KOPT-K1 (cell line): Measurements from ENCODE around the gene SIVA1.

Experiments
- H3K27ac ChIP-seq: fragments of 200-600 bp; sonication (generic); 2 replicates; pipeline ENCODE4 v1.5.1; 2016; ENCODE audit warnings: antibody characterized with exemption, mild to moderate bottlenecking, low read depth, low read length; ENCODE audit not compliant: poor library complexity, severe bottlenecking
- H3K36me3 ChIP-seq: fragments of 200-600 bp; sonication (generic); 2 replicates; pipeline ENCODE4 v1.5.1; 2017; ENCODE audit warnings: antibody characterized with exemption, mild to moderate bottlenecking, low read length, moderate library complexity; ENCODE audit not compliant: insufficient read depth
- H3K9me3 ChIP-seq: fragments of 200-600 bp; sonication (generic); 2 replicates; pipeline ENCODE4 v1.5.1; 2017; ENCODE audit warnings: antibody characterized with exemption, low read length, mild to moderate bottlenecking; ENCODE audit not compliant: insufficient read depth, poor library complexity, severe bottlenecking

Gene SIVA1

DNA sequence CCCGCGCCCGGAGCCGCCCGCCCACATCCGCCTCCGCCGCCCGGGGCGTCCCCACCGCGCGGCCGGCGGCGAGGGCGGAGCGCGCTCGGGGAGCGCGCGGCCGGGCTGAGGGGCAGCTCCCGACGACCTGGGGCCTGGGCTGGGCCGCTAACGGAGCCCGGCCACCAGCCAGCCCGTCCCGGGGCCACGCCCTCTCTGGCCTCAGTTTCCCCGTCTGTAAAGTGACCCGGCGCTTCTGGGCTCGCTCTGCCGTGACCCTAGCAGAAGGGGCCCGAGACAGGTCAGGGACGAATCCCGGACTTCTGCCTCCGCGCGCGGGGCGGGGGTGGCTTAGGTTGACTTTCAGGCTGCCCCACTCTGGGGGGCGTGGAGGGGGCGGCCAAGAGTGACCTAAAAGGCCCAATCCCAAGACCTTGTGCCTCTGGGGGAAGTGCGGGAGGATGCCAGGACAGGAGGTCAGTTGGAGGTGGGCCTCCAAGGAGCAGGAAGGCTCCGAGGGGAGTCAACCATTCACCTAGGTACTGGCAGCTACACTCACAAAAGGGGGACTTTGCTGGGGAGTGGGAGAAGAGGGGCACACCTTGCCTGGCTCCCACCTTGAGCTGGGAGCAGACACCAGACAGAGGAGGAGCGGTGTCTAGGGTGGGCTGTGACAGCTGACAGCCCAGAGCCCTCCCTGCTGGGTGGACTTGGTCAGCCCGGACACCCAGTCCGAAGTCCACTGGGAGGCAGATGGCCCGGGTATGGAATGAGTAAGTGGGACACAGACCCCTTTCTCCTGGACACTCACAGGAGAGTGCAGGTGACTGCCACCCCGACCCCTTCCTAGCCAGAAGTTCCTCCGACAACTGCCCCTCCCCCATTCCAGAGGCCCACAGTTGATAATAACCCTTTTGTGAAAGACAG is 43.1 kb downstream of the SIVA1 start:
- no peaks in the 10 kb centered on the region for H3K9me3 ChIP-seq
- H3K36me3 ChIP-seq, result peaks cover 24% of the 10 kb centered on the region
- H3K27ac ChIP-seq, result peak overlapping the region; percentile 61

GRCh38 chr14:104796687-104797081 is 43.7 kb downstream of the SIVA1 start:
- Histone ChIP-seq H3K36me3 (peaks cover 18% of the 10 kb centered on the region), H3K27ac (no peak overlapping the region), H3K9me3 (no peaks in the 10 kb centered on the region)

GRCh38 chr14:104797115-104798044 is 44.4 kb downstream of the SIVA1 start:
- Histone ChIP-seq H3K36me3 (peaks cover 11% of the 10 kb centered on the region; the same call in 1 of the 2 replicates), H3K27ac (no peak overlapping the region), H3K9me3 (no peaks in the 10 kb centered on the region)

DNA sequence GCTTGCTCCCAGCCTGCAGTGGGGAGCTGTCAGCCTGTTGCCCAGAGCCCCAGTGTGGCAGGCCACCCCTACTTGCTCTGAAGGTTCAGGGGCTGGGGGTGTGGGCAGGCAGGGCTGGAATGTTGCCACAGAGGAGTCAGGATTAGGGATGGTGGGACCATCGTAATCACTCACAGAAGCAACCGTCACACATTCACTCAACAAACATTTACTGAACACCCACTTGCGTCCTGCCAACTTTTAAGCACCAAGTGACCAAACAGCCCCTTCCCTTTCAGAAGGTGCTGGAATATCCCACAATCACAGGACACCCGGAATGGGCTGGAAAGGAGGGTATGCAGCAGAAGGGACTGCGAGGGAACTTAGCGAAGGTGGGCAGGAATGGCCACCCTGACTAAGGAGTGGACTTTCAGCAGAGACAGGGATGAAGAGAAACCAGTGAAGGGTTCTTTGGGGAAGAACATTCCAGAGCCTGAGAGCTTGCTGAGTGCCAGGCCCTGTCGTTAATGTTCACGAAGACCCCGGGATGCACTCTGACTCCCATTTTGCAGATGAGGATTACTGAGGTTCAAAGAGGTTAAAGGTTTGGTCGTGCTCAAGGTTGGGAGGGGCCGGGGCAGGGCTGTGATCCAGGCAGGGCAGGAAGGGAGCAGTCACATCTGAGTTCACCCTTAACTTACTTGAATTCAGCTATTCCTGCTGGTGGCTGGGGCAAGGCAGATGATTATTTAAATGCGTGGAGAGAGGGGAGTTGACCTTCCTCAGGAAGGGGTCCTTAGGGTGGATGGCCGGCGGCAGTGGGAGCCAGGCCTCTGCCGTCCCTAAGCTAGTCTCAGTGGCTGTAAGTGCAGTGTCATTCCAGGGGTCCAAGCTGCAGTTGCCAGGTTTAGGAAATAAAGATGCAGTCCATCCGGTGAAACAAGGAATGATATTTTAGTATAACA is 45.6 kb downstream of the SIVA1 start:
- Histone ChIP-seq H3K36me3 (0 out of 2 replicates have a peak, but pooled peaks cover under 1% of the 10 kb centered on the region), H3K9me3 (no peaks in the 10 kb centered on the region), H3K27ac (no peak overlapping the region)

- no peak overlapping the region for H3K27ac ChIP-seq
These were observed 46.5 kb downstream of the SIVA1 start for GRCh38 chr14:104799244-104800014.

GRCh38 chr14:104800015-104800770 is 47.2 kb downstream of the SIVA1 start:
- Histone ChIP-seq H3K9me3 (no peaks in the 10 kb centered on the region), H3K27ac (no peak overlapping the region)

More at GRCh38 chr14:104799244-104800014, 46.5 kb downstream of the SIVA1 start:
- H3K36me3 ChIP-seq, result no peaks in the 10 kb centered on the region
- no peaks in the 10 kb centered on the region for H3K9me3 ChIP-seq

GRCh38 chr14:104800771-104801519 is 48.0 kb downstream of the SIVA1 start, which contains the start of gene ZBTB42:
Gene ZBTB42 (plus strand): TSS chr14:104801101. CDS start chr14:104801198, 97 bp downstream.
- no peaks in the 10 kb centered on the region for H3K36me3 ChIP-seq
- H3K9me3 ChIP-seq, result no peaks in the 10 kb centered on the region
- peak within 1 kb of the TSS; percentile 47 for H3K27ac ChIP-seq

More at GRCh38 chr14:104800015-104800770, 47.2 kb downstream of the SIVA1 start:
- H3K36me3 ChIP-seq, result no peaks in the 10 kb centered on the region

DNA sequence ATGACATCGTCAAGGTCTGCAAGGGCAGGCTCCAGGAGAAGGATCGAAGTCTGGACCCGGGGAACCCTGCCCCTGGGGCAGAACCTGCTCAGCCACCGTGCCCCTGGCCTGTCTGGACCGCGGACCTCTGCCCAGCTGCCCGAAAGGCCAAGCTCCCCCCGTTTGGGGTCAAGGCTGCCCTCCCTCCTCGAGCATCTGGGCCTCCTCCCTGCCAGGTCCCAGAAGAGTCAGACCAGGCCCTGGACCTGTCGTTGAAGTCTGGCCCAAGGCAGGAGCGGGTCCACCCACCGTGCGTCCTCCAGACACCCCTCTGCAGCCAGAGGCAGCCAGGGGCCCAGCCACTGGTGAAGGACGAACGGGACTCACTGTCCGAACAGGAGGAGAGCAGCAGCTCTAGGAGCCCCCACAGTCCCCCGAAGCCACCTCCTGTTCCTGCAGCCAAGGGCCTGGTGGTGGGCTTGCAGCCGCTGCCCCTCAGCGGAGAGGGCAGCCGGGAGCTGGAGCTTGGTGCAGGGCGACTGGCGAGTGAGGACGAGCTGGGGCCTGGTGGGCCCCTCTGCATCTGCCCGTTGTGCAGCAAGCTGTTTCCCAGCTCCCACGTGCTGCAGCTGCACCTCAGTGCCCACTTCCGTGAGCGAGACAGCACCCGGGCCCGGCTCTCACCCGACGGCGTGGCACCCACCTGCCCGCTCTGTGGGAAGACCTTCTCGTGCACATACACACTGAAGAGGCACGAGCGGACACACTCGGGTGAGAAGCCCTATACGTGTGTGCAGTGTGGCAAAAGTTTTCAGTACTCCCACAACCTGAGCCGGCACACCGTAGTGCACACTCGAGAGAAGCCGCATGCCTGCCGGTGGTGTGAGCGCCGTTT is 48.8 kb downstream of the SIVA1 start:
- H3K9me3 ChIP-seq, result no peaks in the 10 kb centered on the region
- no peaks in the 10 kb centered on the region for H3K36me3 ChIP-seq
- H3K27ac ChIP-seq, result peak overlapping the region; percentile 47

DNA sequence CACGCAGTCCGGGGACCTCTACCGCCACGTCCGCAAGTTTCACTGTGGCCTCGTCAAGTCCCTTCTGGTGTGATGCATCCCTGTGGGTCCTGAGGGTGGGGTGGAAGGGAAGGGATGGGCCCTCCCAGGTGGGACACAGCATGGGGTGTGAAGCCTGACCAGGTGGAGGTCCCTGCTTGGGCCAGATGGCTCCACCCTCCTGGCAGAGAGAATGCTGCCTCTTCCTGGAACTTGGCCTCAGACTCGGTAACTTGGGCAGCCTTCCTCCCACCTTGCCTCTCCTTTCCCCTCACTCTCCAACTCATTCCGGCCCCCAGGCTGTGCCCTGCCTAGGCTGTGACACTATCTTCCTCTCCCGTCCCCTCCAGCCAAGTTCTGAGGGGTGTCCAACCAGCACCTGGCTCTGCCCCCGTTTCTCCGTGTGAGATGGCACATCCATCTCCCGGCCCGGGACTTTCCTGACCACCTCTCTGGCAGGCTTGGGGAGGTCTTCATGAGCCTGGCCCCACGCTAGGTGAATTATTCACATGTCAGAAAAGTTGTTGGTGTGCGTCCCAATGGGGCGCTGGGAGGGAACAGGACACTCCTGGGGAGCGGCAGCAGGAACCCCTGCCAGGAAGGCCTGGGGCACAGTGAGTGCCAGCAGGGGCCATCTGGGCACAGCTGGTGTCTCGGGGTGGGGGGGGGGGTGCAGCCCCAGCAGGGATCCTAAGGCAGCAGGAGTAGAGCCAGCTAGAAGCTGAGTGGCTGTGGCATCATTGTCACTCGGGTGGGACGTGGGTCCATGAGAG is 49.6 kb downstream of the SIVA1 start:
- no peaks in the 10 kb centered on the region for H3K36me3 ChIP-seq
- no peaks in the 10 kb centered on the region for H3K9me3 ChIP-seq
- peak overlapping the region; percentile 4 for H3K27ac ChIP-seq

GRCh38 chr14:104803280-104803911 is 50.4 kb downstream of the SIVA1 start:
- H3K9me3 ChIP-seq, result no peaks in the 10 kb centered on the region
- no peaks in the 10 kb centered on the region for H3K36me3 ChIP-seq
- no peak overlapping the region for H3K27ac ChIP-seq

GRCh38 chr14:104803912-104804410 is 51.0 kb downstream of the SIVA1 start:
- Histone ChIP-seq H3K9me3 (no peaks in the 10 kb centered on the region), H3K36me3 (no peaks in the 10 kb centered on the region), H3K27ac (no peak overlapping the region)
